Measurements from ENCODE around the gene PSORS1C2. TPM values are rescaled to one million over a fixed set of nuclear protein-coding genes. Genes with fewer than 3 reads are reported as not detected.

The PSORS1C2 gene
- total RNA-seq, 1 experiment from 2014 or later, result not detected

DNA sequence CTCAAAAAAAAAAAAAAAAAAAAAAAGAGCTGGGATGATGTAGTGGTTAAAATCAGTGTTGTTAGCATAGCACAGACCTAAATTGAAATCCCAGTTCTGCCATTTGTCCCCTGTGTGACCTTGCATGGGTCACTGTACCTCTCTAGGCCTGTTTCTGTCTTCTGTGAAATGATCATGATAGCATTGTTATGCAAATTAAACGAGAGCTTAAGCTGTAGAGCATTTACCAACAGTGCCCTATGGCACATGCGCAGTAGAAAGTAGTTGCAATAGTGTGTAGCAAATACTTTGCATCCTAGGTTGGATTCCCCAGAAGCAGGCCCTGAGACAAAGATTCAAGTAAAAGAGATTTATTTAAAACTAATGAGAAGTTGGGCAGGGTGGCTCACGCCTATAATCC, 7.3 kb downstream of the PSORS1C2 start:
- Histone ChIP-seq H3K79me2 (ENCODE audit: low read depth) (no peaks in the 10 kb centered on the region), H3K36me3 (ENCODE audit: low read depth) (no peaks in the 10 kb centered on the region), H3K4me2 (no peak overlapping the region), H3K4me3 (no peak overlapping the region), H3K4me1 (replicated peaks; ENCODE audit: insufficient read depth) (no peaks in the 10 kb centered on the region), H3K27ac (no peak overlapping the region), H3F3A (ENCODE audit: insufficient read depth, low read depth) (no peaks in the 10 kb centered on the region), H2AFZ (no peak overlapping the region), H3K9me2 (ENCODE audit: insufficient read depth) (no peaks in the 10 kb centered on the region), H4K20me1 (ENCODE audit: insufficient read depth) (no peaks in the 10 kb centered on the region), H3K27me3 (ENCODE audit: insufficient read depth, low read depth) (no peaks in the 10 kb centered on the region), H3K9me3 (ENCODE audit: insufficient read depth, low read depth) (no peaks in the 10 kb centered on the region)
- no peak for DNase-seq
- intact Hi-C loops (cut with micrococcal nuclease; ENCODE audit: unreplicated experiment), result no loop called here
- ChIA-PET CTCF (interaction anchor here (0.7 to 1.4 kb wide), 4 partner anchors 14 to 663 kb away, joined by 3 to 8 read pairs (median 6); no protein-coding TSS in a partner anchor), POLR2A (ENCODE audit: unreplicated experiment) (no interaction called here)
- TF ChIP-seq EZH2 (IDR thresholded peaks at IDR 0.05; ENCODE audit: low read depth), result no peak
- TF ChIP-seq, protein P1, sequence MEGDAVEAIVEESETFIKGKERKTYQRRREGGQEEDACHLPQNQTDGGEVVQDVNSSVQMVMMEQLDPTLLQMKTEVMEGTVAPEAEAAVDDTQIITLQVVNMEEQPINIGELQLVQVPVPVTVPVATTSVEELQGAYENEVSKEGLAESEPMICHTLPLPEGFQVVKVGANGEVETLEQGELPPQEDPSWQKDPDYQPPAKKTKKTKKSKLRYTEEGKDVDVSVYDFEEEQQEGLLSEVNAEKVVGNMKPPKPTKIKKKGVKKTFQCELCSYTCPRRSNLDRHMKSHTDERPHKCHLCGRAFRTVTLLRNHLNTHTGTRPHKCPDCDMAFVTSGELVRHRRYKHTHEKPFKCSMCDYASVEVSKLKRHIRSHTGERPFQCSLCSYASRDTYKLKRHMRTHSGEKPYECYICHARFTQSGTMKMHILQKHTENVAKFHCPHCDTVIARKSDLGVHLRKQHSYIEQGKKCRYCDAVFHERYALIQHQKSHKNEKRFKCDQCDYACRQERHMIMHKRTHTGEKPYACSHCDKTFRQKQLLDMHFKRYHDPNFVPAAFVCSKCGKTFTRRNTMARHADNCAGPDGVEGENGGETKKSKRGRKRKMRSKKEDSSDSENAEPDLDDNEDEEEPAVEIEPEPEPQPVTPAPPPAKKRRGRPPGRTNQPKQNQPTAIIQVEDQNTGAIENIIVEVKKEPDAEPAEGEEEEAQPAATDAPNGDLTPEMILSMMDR (conservative IDR thresholded peaks at IDR 0.05), result no peak
- no TSS peak for BruUV-seq (replicated peaks)

DNA sequence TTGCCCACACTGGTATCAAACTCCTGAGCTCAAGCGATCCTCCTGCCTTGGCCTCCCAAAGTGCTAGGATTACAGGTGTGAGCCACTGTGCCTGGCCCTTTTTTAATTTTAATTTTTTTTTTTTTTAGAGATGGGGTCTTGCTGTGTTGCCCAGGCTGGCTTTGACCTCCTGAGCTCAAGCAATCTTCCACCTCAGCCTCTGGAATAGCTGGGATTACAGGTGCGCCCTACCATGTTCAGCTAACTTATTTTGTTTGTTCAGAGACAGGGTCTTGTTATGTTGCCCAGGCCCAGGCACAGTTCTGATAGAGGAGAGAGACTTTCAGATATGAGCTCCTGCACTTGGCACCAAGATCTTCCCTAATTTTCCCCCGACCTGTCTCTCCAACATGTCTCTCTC, 8.1 kb downstream of the PSORS1C2 start:
- Histone ChIP-seq H3K9me2 (ENCODE audit: insufficient read depth) (no peaks in the 10 kb centered on the region), H4K20me1 (ENCODE audit: insufficient read depth) (no peaks in the 10 kb centered on the region; the same call in 1 of the 2 replicates), H3K4me3 (no peak overlapping the region), H3K27me3 (ENCODE audit: insufficient read depth, low read depth) (no peaks in the 10 kb centered on the region), H3K4me1 (replicated peaks; ENCODE audit: insufficient read depth) (peaks cover 2% of the 10 kb centered on the region; the same call in 1 of the 2 replicates), H3K36me3 (ENCODE audit: low read depth) (no peaks in the 10 kb centered on the region), H2AFZ (no peak overlapping the region), H3K27ac (no peak overlapping the region), H3K4me2 (no peak overlapping the region), H3F3A (ENCODE audit: insufficient read depth, low read depth) (no peaks in the 10 kb centered on the region), H3K9me3 (ENCODE audit: insufficient read depth, low read depth) (no peaks in the 10 kb centered on the region), H3K79me2 (ENCODE audit: low read depth) (no peaks in the 10 kb centered on the region)
- BruUV-seq (replicated peaks), result no TSS peak
- CTCF ChIA-PET, result no interaction called here
- no peak for DNase-seq
- POLR2A ChIA-PET (ENCODE audit: unreplicated experiment), result interaction anchor here (0.7 kb wide), 1 partner anchor 60 kb away, joined by 4 read pairs; no protein-coding TSS in a partner anchor
- TF ChIP-seq EZH2 (IDR thresholded peaks at IDR 0.05; ENCODE audit: low read depth), result no peak
- TF ChIP-seq, protein P1 (conservative IDR thresholded peaks at IDR 0.05), result no peak
- intact Hi-C loops (cut with micrococcal nuclease; ENCODE audit: unreplicated experiment), result no loop called here

DNA sequence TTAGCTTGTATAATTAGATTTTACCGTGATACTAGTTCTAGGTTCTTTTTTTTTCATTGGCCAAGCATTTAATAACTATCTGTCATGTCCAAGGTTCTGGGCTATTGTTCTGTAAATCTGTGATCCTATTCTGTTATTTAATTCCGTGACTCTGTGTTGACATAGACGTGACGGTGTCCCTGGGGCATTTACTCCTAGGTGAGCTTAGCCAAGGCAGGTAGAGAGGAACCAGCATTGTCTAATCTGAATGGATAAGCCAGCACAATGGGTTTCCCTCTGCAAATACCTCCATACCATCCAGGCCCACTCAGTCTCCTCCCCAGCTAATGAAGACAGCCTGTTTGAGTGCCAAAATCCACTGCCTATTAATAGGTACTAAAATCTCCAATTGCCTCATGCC, 9.7 kb downstream of the PSORS1C2 start:
- Histone ChIP-seq H3F3A (ENCODE audit: insufficient read depth, low read depth) (no peaks in the 10 kb centered on the region), H3K4me2 (no peak overlapping the region), H3K27me3 (ENCODE audit: insufficient read depth, low read depth) (no peaks in the 10 kb centered on the region), H3K9me3 (ENCODE audit: insufficient read depth, low read depth) (no peaks in the 10 kb centered on the region), H3K27ac (no peak overlapping the region), H4K20me1 (ENCODE audit: insufficient read depth) (no peaks in the 10 kb centered on the region; the same call in 1 of the 2 replicates), H3K9me2 (ENCODE audit: insufficient read depth) (no peaks in the 10 kb centered on the region), H3K79me2 (ENCODE audit: low read depth) (no peaks in the 10 kb centered on the region), H3K4me3 (no peak overlapping the region), H3K4me1 (replicated peaks; ENCODE audit: insufficient read depth) (peaks cover 15% of the 10 kb centered on the region), H2AFZ (no peak overlapping the region), H3K36me3 (ENCODE audit: low read depth) (no peaks in the 10 kb centered on the region)
- no TSS peak for BruUV-seq (replicated peaks)
- POLR2A ChIA-PET (ENCODE audit: unreplicated experiment), result no interaction called here
- TF ChIP-seq, protein P1 (conservative IDR thresholded peaks at IDR 0.05), result no peak
- no peak for TF ChIP-seq EZH2 (IDR thresholded peaks at IDR 0.05; ENCODE audit: low read depth)
- CTCF ChIA-PET, result interaction anchor here (0.5 to 1.7 kb wide), 5 partner anchors 27 to 74 kb away, joined by 3 to 5 read pairs (median 4); no protein-coding TSS in a partner anchor
- intact Hi-C loops (cut with micrococcal nuclease; ENCODE audit: unreplicated experiment), result loop anchor here (2.0 to 5.0 kb wide), 3 partner anchors 57 to 300 kb away; partner anchors contain the start of gene VARS2
- no peak for DNase-seq

All from PC-9 (cell line).